Measurements from ENCODE around the gene APOBEC3C.
"Not testable (repeated sequence)": the region's sequence is repeated elsewhere in the genome, so short reads cannot be mapped to it uniquely, and the experiment has no call there.

GRCh38 chr22:39037071-39037470 is 23.0 kb downstream of the APOBEC3C start:
- not testable (repeated sequence) for TF ChIP-seq POLR2A, EP300, CTCF (IDR thresholded peaks at IDR 0.05)

Data from ovary (tissue), 3 donors.